ENCODE results near the gene SCN1A.

SCN1A gene

DNA sequence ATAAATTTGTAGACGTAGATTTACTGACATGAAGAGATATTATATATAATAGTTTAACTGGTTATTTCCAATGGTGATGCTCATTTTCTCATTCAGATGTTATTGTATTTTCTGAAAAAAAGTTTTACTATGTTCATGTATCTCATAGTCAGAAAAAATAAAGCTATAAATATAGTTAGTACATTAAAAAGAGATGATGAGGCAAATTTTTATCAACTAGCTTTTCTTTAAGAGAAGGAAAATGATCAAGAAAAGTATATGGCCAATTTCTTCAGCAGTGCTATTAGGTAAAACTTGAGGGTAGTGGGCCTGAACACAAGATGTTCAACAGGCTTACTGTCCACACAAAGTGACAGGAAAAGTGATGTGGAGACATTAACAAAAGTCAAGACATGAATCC is 186.0 kb downstream of the SCN1A start:
- H3K27me3 ChIP-seq (ENCODE audit: insufficient read depth, low read length): no peaks in the 10 kb centered on the region
- H3K4me1 ChIP-seq (ENCODE audit: insufficient read depth, low read length): no peaks in the 10 kb centered on the region
- no peak overlapping the region for H3K4me3 ChIP-seq (ENCODE audit: low read length)
- H2AFZ ChIP-seq (ENCODE audit: low read depth, low read length): no peak overlapping the region
- peaks cover 73% of the 10 kb centered on the region for H3K36me3 ChIP-seq (ENCODE audit: insufficient read depth, low read length)
- H3K9me3 ChIP-seq (ENCODE audit: low read length): no peaks in the 10 kb centered on the region

GRCh38 chr2:165938237-165938636 is 189.6 kb downstream of the SCN1A start:
- peaks cover 64% of the 10 kb centered on the region for H3K36me3 ChIP-seq (ENCODE audit: insufficient read depth, low read length)
- H3K27me3 ChIP-seq (ENCODE audit: insufficient read depth, low read length): no peaks in the 10 kb centered on the region
- no peak overlapping the region for H2AFZ ChIP-seq (ENCODE audit: low read depth, low read length)
- H3K9me3 ChIP-seq (ENCODE audit: low read length): no peaks in the 10 kb centered on the region
- no peak overlapping the region for H3K4me3 ChIP-seq (ENCODE audit: low read length)
- no peaks in the 10 kb centered on the region for H3K4me1 ChIP-seq (ENCODE audit: insufficient read depth, low read length)
